GM12875 (cell line): ENCODE measurements around the gene UQCR11.

ENCODE experiments used
- H3K4me3 ChIP-seq: one replicate; pipeline ENCODE4 v1.5.1; 2011; ENCODE audit warnings: low read depth, low read length, control low read depth
- CTCF ChIP-seq: IDR thresholded peaks from 2 replicates; pipeline ENCODE4 v1.5.1; 2011; ENCODE audit warnings: low read depth, mild to moderate bottlenecking, control low read depth, inconsistent platforms, low read length, moderate library complexity, borderline replicate concordance; ENCODE audit not compliant: insufficient read depth

The UQCR11 gene

DNA sequence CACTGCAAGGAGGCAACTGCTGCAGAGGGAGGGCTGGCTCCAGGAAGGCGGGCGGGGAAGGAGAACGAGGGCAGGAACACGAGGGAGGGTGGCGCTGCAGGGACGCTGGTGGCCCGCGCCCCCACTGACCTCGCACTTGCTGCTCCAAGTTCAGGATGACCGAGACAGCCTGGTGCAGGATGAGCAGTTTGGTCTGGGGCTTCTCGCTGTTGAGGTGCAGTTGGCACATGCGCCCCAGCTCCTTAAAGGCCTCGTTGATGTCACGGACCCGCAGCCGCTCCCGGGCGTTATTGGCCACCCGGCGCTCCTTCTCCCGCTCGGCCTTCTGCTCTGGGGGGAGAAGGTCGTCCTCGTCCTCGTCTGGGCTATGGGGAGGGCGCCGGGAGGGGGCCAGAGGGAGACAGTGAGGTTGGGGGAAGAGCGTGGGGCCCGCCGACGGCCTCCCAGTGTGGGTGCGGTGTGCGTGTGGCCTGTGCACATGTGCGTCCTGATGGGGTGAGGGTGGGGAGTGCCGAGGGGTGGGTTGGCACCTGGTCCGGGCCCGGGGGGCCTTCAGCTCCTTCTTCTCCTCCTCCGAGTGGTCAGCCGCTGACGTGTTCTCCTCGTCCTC is 10.0 kb upstream of the UQCR11 start:
- no peak overlapping the region for H3K4me3 ChIP-seq
- no peak for TF ChIP-seq CTCF

GRCh38 chr19:1613808-1614570 is 8.7 kb upstream of the UQCR11 start:
- TF ChIP-seq CTCF, result no peak
- no peak overlapping the region for H3K4me3 ChIP-seq

GRCh38 chr19:1613146-1613545 is 7.9 kb upstream of the UQCR11 start:
- no peak for TF ChIP-seq CTCF
- H3K4me3 ChIP-seq, result no peak overlapping the region

DNA sequence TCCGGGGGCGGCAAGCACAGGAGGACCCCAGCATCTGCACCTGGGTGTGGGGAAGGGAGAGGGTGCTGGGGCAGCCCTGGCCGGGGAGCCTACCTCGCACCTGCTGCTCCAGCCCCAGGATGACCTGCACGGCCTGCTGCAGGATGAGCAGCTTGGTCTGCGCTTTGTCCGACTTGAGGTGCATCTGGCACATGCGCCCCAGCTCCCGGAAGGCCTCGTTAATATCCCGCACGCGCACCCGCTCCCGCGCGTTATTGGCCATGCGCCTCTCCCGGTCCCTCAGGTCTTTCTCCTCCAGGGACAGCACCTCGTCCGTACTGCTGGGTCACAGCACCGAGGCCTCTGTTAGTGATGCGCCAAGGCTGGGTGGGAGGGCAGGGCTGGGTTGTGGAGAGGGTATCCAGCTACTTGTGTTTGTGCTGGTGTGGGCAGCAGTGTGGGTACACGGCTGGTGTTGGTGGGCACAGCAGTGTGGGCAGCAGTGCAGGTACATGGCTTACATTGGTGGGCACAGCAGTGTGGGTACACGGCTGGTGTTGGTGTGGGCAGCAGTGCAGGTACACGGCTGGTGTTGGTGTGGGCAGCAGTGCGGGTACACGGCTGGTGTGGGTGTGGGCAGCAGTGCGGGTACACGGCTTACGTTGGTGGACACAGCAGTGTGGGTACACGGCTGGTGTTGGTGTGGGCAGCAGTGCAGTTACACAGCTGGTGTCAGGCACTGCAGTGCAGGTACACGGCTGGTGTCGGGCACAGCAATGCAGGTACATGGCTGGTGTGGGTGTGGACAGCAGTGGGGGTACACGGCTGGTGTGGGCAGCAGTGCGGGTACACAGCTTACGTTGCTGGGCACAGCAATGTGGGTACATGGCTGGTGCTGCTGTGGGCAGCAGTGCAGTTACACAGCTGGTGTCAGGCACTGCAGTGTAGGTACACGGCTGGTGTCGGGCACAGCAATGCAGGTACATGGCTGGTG is 7.1 kb upstream of the UQCR11 start:
- TF ChIP-seq CTCF, result no peak
- H3K4me3 ChIP-seq, result no peak overlapping the region

- H3K4me3 ChIP-seq, result no peak overlapping the region
- TF ChIP-seq CTCF, result no peak
Measured at GRCh38 chr19:1611353-1611752, 6.1 kb upstream of the UQCR11 start.

GRCh38 chr19:1610579-1610978 is 5.3 kb upstream of the UQCR11 start:
- no peak for TF ChIP-seq CTCF
- H3K4me3 ChIP-seq, result no peak overlapping the region
